HCT116 (cell line): ENCODE results near the gene PDLIM3. TPM values are rescaled to one million over a fixed set of nuclear protein-coding genes. Genes with fewer than 3 reads are reported as not detected.

Source experiments
- ATAC-seq: fragments of 200-7000 bp; cut with Tn5 transposase; 2 replicates; pipeline ENCODE4 v1.9.1; 2020; ENCODE audit warnings: mild to moderate bottlenecking, moderate library complexity
- BruUV-seq: library from RNA; stranded (reverse); fragments of 400-500 nt; replicated peaks from 2 replicates; lab custom pipeline; 2021; lab: Mats Ljungman, UMichigan
- CTCF ChIA-PET: fragments of 300-600 bp; sonication (Branson Sonifier 250); formaldehyde crosslinking; loops from one replicate; lab custom pipeline; 2021; ENCODE audit warnings: antibody characterized with exemption; lab: Charles Lee
- POLR2A ChIA-PET: fragments of 300-600, 350-600 bp; sonication (Branson Sonifier 250); formaldehyde crosslinking; loops from one replicate; lab custom pipeline; 2021; ENCODE audit warnings: antibody characterized with exemption; lab: Charles Lee
- RAD21 ChIA-PET, 2 experiments: fragments of 300-600 bp; sonication (Branson Sonifier 250); formaldehyde crosslinking; loops; one replicate each; lab custom pipeline; 2023; ENCODE audit warnings: low total read pairs in 2 of 2; ENCODE audit not compliant: uncharacterized antibody in 2 of 2, unreplicated experiment in 2 of 2, low non-redundant PET in 1 of 2; lab: Charles Lee
- DNase-seq: peaks from one replicate; pipeline ENCODE4 v3.0.0-alpha.2; 2010; ENCODE audit warnings: low read depth, low spot score
- H2AFZ ChIP-seq: fragments of 200-600 bp; shearing (Covaris generic), sonication (generic); 2 replicates; pipeline ENCODE4 v1.6.1; 2017; ENCODE audit warnings: low read depth, mixed run types, mixed read lengths, antibody characterized with exemption, low read length; ENCODE audit not compliant: poor library complexity, severe bottlenecking
- H3K27ac ChIP-seq: 2 replicates; pipeline ENCODE4 v1.5.1; 2012; ENCODE audit warnings: low read depth, low read length
- H3K27me3 ChIP-seq: fragments of 200-600 bp; sonication (generic); 2 replicates; pipeline ENCODE4 v1.6.1; 2016; ENCODE audit warnings: mixed run types, low read length, mixed read lengths; ENCODE audit not compliant: insufficient read depth
- H3K36me3 ChIP-seq, 2 experiments: fragments of 200-500 bp in 1 of 2; fragments of 200-600 bp in 1 of 2; sonication (Bioruptor generic) in 1 of 2; sonication (generic) in 1 of 2; 2 replicates each; pipeline versions ENCODE4 v1.5.1 to v1.6.1; 2014 to 2016; ENCODE audit warnings: low read length in 2 of 2, inconsistent platforms in 1 of 2, mixed read lengths in 1 of 2, mixed run types in 1 of 2; ENCODE audit not compliant: insufficient read depth in 2 of 2, control insufficient read depth in 1 of 2
- H3K4me1 ChIP-seq, 2 experiments: fragments of 200-600 bp in 1 of 2; sonication (generic) in 1 of 2; 2 replicates each; pipeline versions ENCODE4 v1.5.1 to v1.6.1; 2012 to 2017; ENCODE audit warnings: low read length in 2 of 2, inconsistent platforms in 1 of 2, mild to moderate bottlenecking in 1 of 2, mixed read lengths in 1 of 2, mixed run types in 1 of 2, moderate library complexity in 1 of 2; ENCODE audit not compliant: insufficient read depth in 2 of 2, control insufficient read depth in 1 of 2
- H3K4me2 ChIP-seq: fragments of 200-600 bp; sonication (generic); 2 replicates; pipeline ENCODE4 v1.6.1; 2017; ENCODE audit warnings: mixed run types, low read length, mixed read lengths
- H3K4me3 ChIP-seq, 2 experiments: fragments of 200-600 bp in 1 of 2; sonication (generic) in 1 of 2; replicated peaks in 1 of 2; 2 replicates each; pipeline ENCODE4 v1.5.1; 2011 to 2016; ENCODE audit warnings: low read length in 2 of 2, control low read depth in 1 of 2, low read depth in 1 of 2, mild to moderate bottlenecking in 1 of 2, mixed read lengths in 1 of 2, mixed run types in 1 of 2
- H3K79me2 ChIP-seq: fragments of 200-600 bp; sonication (generic); 2 replicates; pipeline ENCODE4 v1.6.1; 2017; ENCODE audit warnings: mild to moderate bottlenecking, mixed run types, low read length, moderate library complexity, mixed read lengths; ENCODE audit not compliant: insufficient read depth
- H3K9ac ChIP-seq: fragments of 200-600 bp; sonication (generic); 2 replicates; pipeline ENCODE4 v1.6.1; 2016; ENCODE audit warnings: low read length, mixed read lengths
- H3K9me2 ChIP-seq: fragments of 200-600 bp; sonication (generic), shearing (Covaris generic); 2 replicates; pipeline ENCODE4 v1.6.1; 2017; ENCODE audit warnings: mixed run types, mild to moderate bottlenecking, moderate library complexity; ENCODE audit not compliant: insufficient read depth
- H3K9me3 ChIP-seq, 2 experiments: fragments of 200-500 bp in 1 of 2; fragments of 200-600 bp in 1 of 2; sonication (Bioruptor generic) in 1 of 2; sonication (generic) in 1 of 2; 2 replicates each; pipeline ENCODE4 v1.6.1; 2014 to 2017; ENCODE audit warnings: low read length in 2 of 2, mixed read lengths in 2 of 2, inconsistent platforms in 1 of 2, low read depth in 1 of 2, mild to moderate bottlenecking in 1 of 2, mixed run types in 1 of 2, moderate library complexity in 1 of 2; ENCODE audit not compliant: control insufficient read depth in 1 of 2, insufficient read depth in 1 of 2
- H4K20me1 ChIP-seq: fragments of 200-600 bp; sonication (generic), shearing (Covaris generic); 2 replicates; pipeline ENCODE4 v1.6.1; 2017; ENCODE audit warnings: mixed run types, mild to moderate bottlenecking, moderate library complexity; ENCODE audit not compliant: insufficient read depth
- CBX3 ChIP-seq: IDR thresholded peaks from 2 replicates; pipeline ENCODE4 v1.6.1; 2012; ENCODE audit warnings: low read depth
- EGR1 ChIP-seq: IDR thresholded peaks from 2 replicates; pipeline ENCODE4 v1.6.1; 2012; ENCODE audit warnings: low read depth
- ELF1 ChIP-seq: IDR thresholded peaks from 2 replicates; pipeline ENCODE4 v1.6.1; 2012; ENCODE audit warnings: low read depth, borderline replicate concordance
- EZH2 ChIP-seq: fragments of 200-600 bp; sonication (generic); IDR thresholded peaks from 2 replicates; pipeline ENCODE4 v1.6.1; 2017; ENCODE audit warnings: antibody characterized with exemption, mixed run types
- EZH2phosphoT487 ChIP-seq: fragments of 200-600 bp; IDR thresholded peaks from 2 replicates; pipeline ENCODE4 v1.6.1; 2018; ENCODE audit warnings: antibody characterized with exemption, borderline replicate concordance
- FOSL1 ChIP-seq: IDR thresholded peaks from 2 replicates; pipeline ENCODE4 v1.6.1; 2012; ENCODE audit warnings: low read depth
- JUND ChIP-seq: IDR thresholded peaks from 2 replicates; pipeline ENCODE4 v1.6.1; 2012
- POLR2A ChIP-seq: IDR thresholded peaks from 2 replicates; pipeline ENCODE4 v1.7.0; 2011; ENCODE audit warnings: borderline replicate concordance; ENCODE audit not compliant: insufficient read depth, insufficient read length; ENCODE audit errors: extremely low read depth
- POLR2AphosphoS5 ChIP-seq: IDR thresholded peaks from 2 replicates; pipeline ENCODE4 v1.6.1; 2011; ENCODE audit warnings: mild to moderate bottlenecking, low read depth, low read length, moderate library complexity
- RAD21 ChIP-seq: IDR thresholded peaks from 2 replicates; pipeline ENCODE4 v1.6.1; 2012; ENCODE audit warnings: low read depth, mild to moderate bottlenecking
- SIN3A ChIP-seq: IDR thresholded peaks from 2 replicates; pipeline ENCODE4 v1.6.1; 2012; ENCODE audit warnings: low read depth
- SP1 ChIP-seq: IDR thresholded peaks from 2 replicates; pipeline ENCODE4 v1.6.1; 2012; ENCODE audit warnings: low read depth
- SRF ChIP-seq: IDR thresholded peaks from 2 replicates; pipeline ENCODE4 v1.6.1; 2012; ENCODE audit warnings: low read depth
- TCF7L2 ChIP-seq: IDR thresholded peaks from 2 replicates; pipeline ENCODE4 v1.7.0; 2011; ENCODE audit warnings: borderline replicate concordance, inconsistent platforms; ENCODE audit not compliant: insufficient read depth, insufficient read length; ENCODE audit errors: extremely low read depth
- YY1 ChIP-seq: IDR thresholded peaks from 2 replicates; pipeline ENCODE4 v1.6.1; 2011; ENCODE audit warnings: low read length, low read depth, moderate library complexity, mild to moderate bottlenecking; ENCODE audit not compliant: insufficient replicate concordance; ENCODE audit errors: extremely low read depth
- ZFX ChIP-seq: fragments of 450-650 bp; IDR thresholded peaks from 2 replicates; pipeline ENCODE4 v1.6.1; 2017
- ZNF274 ChIP-seq: fragments of 200-500 bp; sonication (Bioruptor generic); IDR thresholded peaks from 2 replicates; pipeline ENCODE4 v1.6.1; 2014; ENCODE audit warnings: mild to moderate bottlenecking, low read depth, low read length, inconsistent platforms
- intact Hi-C: fragments of 100-400 bp; cut with micrococcal nuclease; formaldehyde crosslinking; loops from 2 replicates; pipeline ENCODE4 v1.10.0; 2022
- total RNA-seq: library from RNA; stranded (reverse); gene quantifications from one replicate; pipeline ENCODE4 v1.2.1, GENCODE V29; 2021; ENCODE audit not compliant: unreplicated experiment
- TF ChIP-seq, protein P1 (sequence below): IDR thresholded peaks from 2 replicates; pipeline ENCODE4 v1.6.1; 2011; ENCODE audit warnings: mild to moderate bottlenecking, low read length, moderate library complexity; ENCODE audit not compliant: insufficient replicate concordance; ENCODE audit errors: extremely low read depth
- TF ChIP-seq, protein P2 (sequence below): IDR thresholded peaks from 2 replicates; pipeline ENCODE4 v1.6.1; 2012
- TF ChIP-seq, protein P3 (sequence below): IDR thresholded peaks from 2 replicates; pipeline ENCODE4 v1.6.1; 2012

Gene PDLIM3
- total RNA-seq, 1 experiment from 2014 or later = 11.5 TPM

DNA sequence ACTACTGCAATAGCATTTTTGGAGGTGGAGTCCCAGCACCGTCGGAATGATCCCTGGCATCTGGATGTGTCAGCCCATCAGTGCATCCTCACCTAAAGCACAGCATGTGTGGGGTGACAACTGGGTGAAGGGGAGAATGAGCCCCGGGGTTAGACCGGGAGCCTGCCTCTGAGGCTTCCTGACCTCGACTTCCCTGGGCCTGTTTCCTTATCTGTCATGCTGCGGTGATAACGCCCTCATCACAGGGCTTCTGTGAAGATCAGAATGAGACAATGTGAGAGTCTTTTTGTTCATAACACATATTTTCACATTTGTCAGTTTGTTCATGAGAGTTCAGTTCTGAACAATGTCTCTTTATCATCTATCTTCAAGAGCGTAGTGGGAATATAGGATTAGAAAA, 31.1 kb upstream of the PDLIM3 start:
- Histone ChIP-seq H3K36me3 (no peaks in the 10 kb centered on the region), H3K4me3 (no peak overlapping the region), H3K4me2 (no peak overlapping the region), H3K4me1 (no peaks in the 10 kb centered on the region), H3K9me2 (no peaks in the 10 kb centered on the region), H3K79me2 (no peaks in the 10 kb centered on the region), H3K9me3 (no peaks in the 10 kb centered on the region), H3K27ac (no peak overlapping the region), H3K9ac (no peak overlapping the region), H4K20me1 (no peaks in the 10 kb centered on the region), H2AFZ (no peak overlapping the region), H3K27me3 (no peaks in the 10 kb centered on the region)
- intact Hi-C loops = no loop called here
- ChIA-PET POLR2A (no interaction called here), CTCF (no interaction called here), RAD21 (no interaction called here)
- BruUV-seq = no TSS peak
- ATAC-seq (no peak), DNase-seq (no peak)
- TF ChIP-seq ELF1 (no peak), EZH2phosphoT487 (no peak), YY1 (no peak), POLR2A (no peak), TCF7L2 (no peak), FOSL1 (no peak), SP1 (no peak), ZNF274 (no peak), RAD21 (no peak), SRF (no peak), ZFX (no peak), SIN3A (no peak), POLR2AphosphoS5 (no peak), EGR1 (no peak), EZH2 (no peak), JUND (no peak), CBX3 (no peak)
- TF ChIP-seq, protein P1, sequence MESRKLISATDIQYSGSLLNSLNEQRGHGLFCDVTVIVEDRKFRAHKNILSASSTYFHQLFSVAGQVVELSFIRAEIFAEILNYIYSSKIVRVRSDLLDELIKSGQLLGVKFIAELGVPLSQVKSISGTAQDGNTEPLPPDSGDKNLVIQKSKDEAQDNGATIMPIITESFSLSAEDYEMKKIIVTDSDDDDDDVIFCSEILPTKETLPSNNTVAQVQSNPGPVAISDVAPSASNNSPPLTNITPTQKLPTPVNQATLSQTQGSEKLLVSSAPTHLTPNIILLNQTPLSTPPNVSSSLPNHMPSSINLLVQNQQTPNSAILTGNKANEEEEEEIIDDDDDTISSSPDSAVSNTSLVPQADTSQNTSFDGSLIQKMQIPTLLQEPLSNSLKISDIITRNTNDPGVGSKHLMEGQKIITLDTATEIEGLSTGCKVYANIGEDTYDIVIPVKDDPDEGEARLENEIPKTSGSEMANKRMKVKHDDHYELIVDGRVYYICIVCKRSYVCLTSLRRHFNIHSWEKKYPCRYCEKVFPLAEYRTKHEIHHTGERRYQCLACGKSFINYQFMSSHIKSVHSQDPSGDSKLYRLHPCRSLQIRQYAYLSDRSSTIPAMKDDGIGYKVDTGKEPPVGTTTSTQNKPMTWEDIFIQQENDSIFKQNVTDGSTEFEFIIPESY = no peak
- TF ChIP-seq, protein P2, sequence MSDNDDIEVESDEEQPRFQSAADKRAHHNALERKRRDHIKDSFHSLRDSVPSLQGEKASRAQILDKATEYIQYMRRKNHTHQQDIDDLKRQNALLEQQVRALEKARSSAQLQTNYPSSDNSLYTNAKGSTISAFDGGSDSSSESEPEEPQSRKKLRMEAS = no peak
- TF ChIP-seq, protein P3, sequence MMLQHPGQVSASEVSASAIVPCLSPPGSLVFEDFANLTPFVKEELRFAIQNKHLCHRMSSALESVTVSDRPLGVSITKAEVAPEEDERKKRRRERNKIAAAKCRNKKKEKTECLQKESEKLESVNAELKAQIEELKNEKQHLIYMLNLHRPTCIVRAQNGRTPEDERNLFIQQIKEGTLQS = no peak
